ENCODE measurements around the gene CCR6.
"Not testable (repeated sequence)": the region's sequence is repeated elsewhere in the genome, so short reads cannot be mapped to it uniquely, and the experiment has no call there.

Gene CCR6

GRCh38 chr6:167122827-167123657 is at the start of gene CCR6:
Gene CCR6, plus strand, starts transcription at chr6:167123096. Its CDS starts 13,039 bp downstream, at chr6:167136135.
- FAIRE-seq: no peak

DNA sequence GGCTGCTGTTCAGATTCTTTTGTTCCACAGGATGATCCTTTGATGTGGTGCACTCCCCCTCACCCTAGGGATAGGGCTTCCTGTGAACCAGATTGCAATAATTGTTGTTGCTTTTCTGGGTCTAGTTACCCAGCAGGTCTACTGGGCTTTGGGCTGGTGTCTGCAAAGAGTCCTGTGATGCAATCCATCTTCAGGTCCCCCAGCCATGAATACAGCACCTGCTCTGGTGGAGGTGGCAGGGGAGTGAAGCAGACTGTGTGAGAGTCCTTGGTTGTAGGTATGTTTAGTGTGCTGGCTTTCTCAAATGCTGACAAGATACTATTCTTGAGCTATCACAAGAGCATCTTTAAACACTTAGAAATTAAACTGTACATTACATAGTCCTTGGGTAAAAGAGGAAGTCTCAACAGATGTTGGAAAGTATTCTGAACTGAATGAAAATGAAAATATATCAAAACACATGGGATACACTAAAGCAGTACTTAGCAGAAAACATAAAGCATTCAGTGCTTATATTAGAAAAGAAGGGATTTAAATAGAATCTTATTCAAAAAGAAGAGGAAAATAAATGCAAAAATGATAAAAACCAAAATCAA is 49.1 kb upstream of the CCR6 start:
- FAIRE-seq: no peak

GRCh38 chr6:167077241-167077932 is 45.5 kb upstream of the CCR6 start:
- no peak for FAIRE-seq

DNA sequence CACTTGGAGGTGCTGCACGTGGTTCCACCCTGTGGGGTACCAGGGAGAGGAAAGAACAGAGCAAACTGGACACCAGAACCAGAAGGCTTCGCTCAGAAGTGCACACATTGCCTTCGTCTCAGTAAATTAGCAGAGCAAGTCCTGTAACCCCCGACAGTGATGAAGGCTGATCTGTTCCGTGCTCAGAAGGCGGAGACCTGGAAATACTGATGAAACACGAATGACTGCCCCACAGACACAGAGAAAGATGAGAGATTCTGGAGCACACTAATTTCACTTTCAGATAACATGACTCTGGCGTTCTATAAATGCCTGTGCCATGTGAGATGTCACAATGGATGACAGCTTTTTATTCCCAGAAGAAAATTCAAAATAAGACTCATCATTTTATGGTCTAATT is 44.2 kb upstream of the CCR6 start:
- no peak for FAIRE-seq

GRCh38 chr6:167079853-167080297 is 43.0 kb upstream of the CCR6 start:
- no peak for FAIRE-seq

GRCh38 chr6:167087857-167088354 is 35.0 kb upstream of the CCR6 start:
- no peak for FAIRE-seq

GRCh38 chr6:167088741-167089140 is 34.2 kb upstream of the CCR6 start:
- not testable (repeated sequence) for FAIRE-seq

- FAIRE-seq: no peak
Observed at GRCh38 chr6:167089243-167090142, 33.4 kb upstream of the CCR6 start.

DNA sequence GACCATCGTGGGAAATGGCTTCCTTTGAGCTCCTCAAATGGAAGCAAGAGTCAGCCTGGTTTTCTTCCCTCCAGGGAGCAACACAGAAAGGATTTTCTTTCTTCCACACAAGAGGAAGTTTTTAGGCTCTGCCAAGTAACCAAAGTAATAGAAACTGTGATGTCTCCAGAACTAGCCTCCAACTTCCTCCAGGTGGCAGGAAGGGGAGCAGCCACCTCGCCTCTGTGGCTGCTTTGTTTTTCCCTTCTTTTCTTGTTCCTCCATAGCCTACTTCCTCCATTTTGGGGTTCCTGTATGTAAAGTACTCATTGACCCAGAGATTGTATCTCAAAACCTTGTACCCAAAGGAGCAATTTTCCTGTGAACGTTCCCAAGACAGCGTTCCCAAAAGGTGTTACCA is 32.7 kb upstream of the CCR6 start:
- no peak for FAIRE-seq

- FAIRE-seq: no peak
Observed at GRCh38 chr6:167091026-167091804, 31.7 kb upstream of the CCR6 start.

- FAIRE-seq: no peak
Observed at GRCh38 chr6:167091805-167092107, 31.1 kb upstream of the CCR6 start.

GRCh38 chr6:167092672-167093339 is 30.1 kb upstream of the CCR6 start:
- FAIRE-seq: no peak

DNA sequence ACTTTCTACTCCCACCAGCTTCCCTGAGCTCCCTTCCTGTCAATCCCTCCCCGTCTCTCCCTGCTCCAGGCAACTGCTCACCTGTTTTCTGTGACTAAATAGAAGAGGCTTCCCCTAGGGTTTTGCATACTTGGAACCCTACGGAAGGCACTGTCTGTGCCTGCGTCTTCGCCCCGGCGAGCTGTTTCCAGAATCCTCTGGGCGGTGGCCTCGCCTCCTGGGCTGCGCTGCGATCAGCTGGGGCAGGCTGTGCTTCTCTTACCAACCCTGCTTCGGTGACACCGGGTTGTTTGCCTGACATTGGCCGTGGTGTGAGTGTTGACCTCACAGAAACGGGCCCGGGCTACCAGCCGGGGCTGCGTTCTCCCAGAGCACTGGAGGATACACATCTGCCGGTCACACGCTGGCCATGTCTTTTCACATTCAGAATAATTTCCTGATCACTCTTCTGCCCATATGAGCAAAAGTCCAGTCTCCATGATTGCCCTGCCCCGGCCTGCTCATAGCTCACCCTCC is 29.4 kb upstream of the CCR6 start:
- no peak for FAIRE-seq

GRCh38 chr6:167093922-167094432 is 28.9 kb upstream of the CCR6 start:
- FAIRE-seq: no peak

DNA sequence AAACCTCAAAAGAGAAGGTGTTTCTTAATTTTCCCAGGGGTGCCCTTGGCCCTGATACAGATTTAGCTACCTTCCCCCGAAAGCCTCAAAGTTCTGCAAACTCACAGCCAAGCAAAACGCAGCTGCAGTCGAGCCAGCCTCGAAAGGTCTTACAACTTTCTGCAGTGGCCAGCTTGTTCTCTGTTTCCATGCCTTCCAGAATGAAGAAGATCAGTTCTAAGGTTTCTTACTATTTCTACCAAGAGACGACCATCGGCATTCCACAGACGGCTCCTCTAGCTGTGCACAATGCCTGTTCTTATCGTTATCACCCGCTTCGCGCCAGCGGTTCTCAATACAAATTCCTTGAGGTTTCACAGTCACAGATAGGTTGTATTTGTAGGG is 28.5 kb upstream of the CCR6 start:
- no peak for FAIRE-seq

DNA sequence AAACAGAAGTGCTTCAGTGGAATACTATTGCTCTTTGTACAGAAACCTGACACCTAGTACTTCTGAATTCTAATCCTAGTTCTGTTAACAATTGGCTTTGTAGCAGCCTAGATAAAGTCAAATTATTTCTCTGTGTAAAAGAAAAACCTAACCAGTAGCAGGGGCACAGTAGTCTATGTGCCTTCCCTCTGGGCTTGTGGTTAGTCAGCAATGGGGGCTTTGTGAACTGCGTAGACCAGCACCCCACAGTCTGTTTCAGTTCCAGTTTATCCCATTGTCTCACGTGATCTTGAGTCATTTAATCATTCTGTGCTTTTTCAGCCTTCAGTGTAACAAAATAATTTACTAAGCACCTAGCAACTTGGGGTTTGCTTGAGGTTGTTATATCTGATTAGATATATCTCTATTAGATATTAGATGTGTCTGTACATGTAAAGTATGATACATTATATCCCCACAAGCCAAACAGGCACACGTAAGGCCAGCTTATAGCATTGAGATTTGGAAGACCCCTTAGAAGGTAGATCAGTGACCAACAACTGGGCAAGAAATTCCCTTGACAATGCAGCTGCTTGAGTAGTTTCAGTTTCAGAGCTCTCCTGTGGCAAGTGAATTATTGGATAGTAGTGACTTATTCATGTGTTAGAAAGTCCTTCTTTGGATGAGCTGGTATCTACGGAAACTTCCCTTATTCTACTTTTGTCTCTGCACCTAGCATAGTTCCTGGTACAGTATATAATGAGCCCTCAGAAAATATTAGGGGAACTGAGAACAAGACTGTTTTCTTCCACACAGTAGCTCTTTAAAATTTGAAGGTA is 27.9 kb upstream of the CCR6 start:
- FAIRE-seq: no peak

DNA sequence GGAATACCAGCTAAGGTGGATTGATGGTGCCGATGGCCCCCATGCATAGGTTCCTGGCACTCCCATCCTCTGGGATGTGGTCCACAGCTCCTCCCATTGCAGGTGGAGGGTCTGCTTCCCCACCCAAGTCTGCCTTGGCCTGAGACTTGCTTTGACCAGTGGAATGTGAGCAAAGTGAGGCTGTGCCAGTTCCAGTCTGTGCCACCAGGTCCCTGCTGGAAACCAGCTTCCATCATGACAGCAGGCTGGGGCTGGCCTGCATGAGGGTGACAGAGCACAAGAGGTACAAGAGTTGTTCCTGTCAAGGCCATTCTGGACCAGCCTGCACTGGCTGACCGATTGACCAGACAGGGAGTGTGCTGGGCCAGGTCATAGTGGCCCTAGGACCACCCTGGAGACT is 27.0 kb upstream of the CCR6 start:
- no peak for FAIRE-seq

- FAIRE-seq: no peak
Observed at GRCh38 chr6:167096991-167097390, 25.9 kb upstream of the CCR6 start.

- FAIRE-seq: no peak
Observed at GRCh38 chr6:167097770-167098169, 25.1 kb upstream of the CCR6 start.

- FAIRE-seq: no peak
Observed at GRCh38 chr6:167098825-167099225, 24.1 kb upstream of the CCR6 start.
